Glutamatergic neuron (in vitro differentiated cells): ENCODE measurements around the gene SLAMF9. TPM values are rescaled to one million over a fixed set of nuclear protein-coding genes. Genes with fewer than 3 reads are reported as not detected.

Source experiments
- DNase-seq: peaks from one replicate; pipeline ENCODE4 v3.0.0; 2022
- H3K27ac Mint-ChIP-seq: one replicate; pipeline ENCODE4 v1.8.0; 2020; ENCODE audit warnings: mild to moderate bottlenecking, mixed read lengths, inconsistent platforms; ENCODE audit not compliant: unreplicated experiment
- H3K27me3 Mint-ChIP-seq: one replicate; pipeline ENCODE4 v1.8.0; 2020; ENCODE audit warnings: mild to moderate bottlenecking, moderate library complexity, mixed read lengths, inconsistent platforms; ENCODE audit not compliant: unreplicated experiment
- H3K36me3 Mint-ChIP-seq: one replicate; pipeline ENCODE4 v1.8.0; 2020; ENCODE audit warnings: mild to moderate bottlenecking, mixed read lengths, inconsistent platforms; ENCODE audit not compliant: unreplicated experiment
- H3K4me1 Mint-ChIP-seq: one replicate; pipeline ENCODE4 v1.8.0; 2020; ENCODE audit warnings: mild to moderate bottlenecking, low read depth, mixed read lengths, inconsistent platforms; ENCODE audit not compliant: unreplicated experiment
- H3K4me3 Mint-ChIP-seq: one replicate; pipeline ENCODE4 v1.8.0; 2020; ENCODE audit warnings: mild to moderate bottlenecking, mixed read lengths, inconsistent platforms; ENCODE audit not compliant: unreplicated experiment
- H3K9me3 Mint-ChIP-seq: one replicate; pipeline ENCODE4 v1.8.0; 2020; ENCODE audit warnings: mild to moderate bottlenecking, moderate library complexity, mixed read lengths, inconsistent platforms; ENCODE audit not compliant: unreplicated experiment
- CTCF ChIP-seq: fragments of 200-600 bp; sonication (generic); IDR thresholded peaks from one replicate; pipeline ENCODE4 v1.5.0; 2021; ENCODE audit not compliant: partially characterized antibody, unreplicated experiment
- long read RNA-seq: library from polyadenylated mRNA; unstranded; transcript quantifications from one replicate; pipeline ENCODE4 v2.0.0, GENCODE V29; 2020; ENCODE audit not compliant: unreplicated experiment
- total RNA-seq: library from RNA; stranded (reverse); fragmentation: NEBNext Ultra II Directional; extraction: Animal tissue kit (Norgen Biotek cat#: 25700); gene quantifications from one replicate; pipeline ENCODE4 v1.2.1, GENCODE V29; 2021; ENCODE audit not compliant: unreplicated experiment

SLAMF9 gene
- total RNA-seq: not detected
- long read RNA-seq: 0 reads

- H3K27me3 Mint-ChIP-seq: peaks cover 7% of the 10 kb centered on the region
- no peaks in the 10 kb centered on the region for H3K36me3 Mint-ChIP-seq
- H3K27ac Mint-ChIP-seq: no peak within 1 kb of the TSS
- no peaks in the 10 kb centered on the region for H3K4me1 Mint-ChIP-seq
- DNase-seq: no peak
- no peak for TF ChIP-seq CTCF
- no peak within 1 kb of the TSS for H3K4me3 Mint-ChIP-seq
- peaks cover 7% of the 10 kb centered on the region for H3K9me3 Mint-ChIP-seq
Measured at GRCh38 chr1:159953536-159954515, at the start of gene SLAMF9. Gene SLAMF9 (minus strand): TSS chr1:159954237. CDS start chr1:159954137, 100 bp downstream.

GRCh38 chr1:160001440-160001839 lies 47.4 kb upstream of the SLAMF9 start:
- TF ChIP-seq CTCF: no peak
- no peaks in the 10 kb centered on the region for H3K9me3 Mint-ChIP-seq
- no peaks in the 10 kb centered on the region for H3K36me3 Mint-ChIP-seq
- DNase-seq: no peak
- H3K27ac Mint-ChIP-seq: no peak overlapping the region
- no peaks in the 10 kb centered on the region for H3K27me3 Mint-ChIP-seq
- H3K4me1 Mint-ChIP-seq: no peaks in the 10 kb centered on the region
- no peak overlapping the region for H3K4me3 Mint-ChIP-seq

DNA sequence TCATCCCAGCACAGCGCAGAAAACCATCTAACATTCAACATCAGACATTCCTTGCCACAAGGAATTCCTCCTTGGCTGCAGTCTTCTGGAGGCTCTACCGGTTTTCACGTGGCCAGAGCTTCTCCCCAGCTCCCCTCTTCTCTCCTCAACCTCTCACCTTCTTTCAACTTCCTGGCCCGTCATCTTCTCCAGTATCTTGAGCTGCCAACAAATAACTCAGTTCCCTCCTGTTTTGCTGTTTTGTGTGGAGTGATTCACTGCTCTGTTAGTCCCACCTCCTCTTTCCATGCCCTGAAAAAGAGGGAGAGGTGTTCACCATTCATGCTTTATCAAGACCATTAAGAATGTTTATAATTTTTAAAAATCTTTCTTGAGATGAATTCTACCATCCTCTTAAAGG lies 45.2 kb upstream of the SLAMF9 start:
- H3K4me3 Mint-ChIP-seq: no peak overlapping the region
- H3K36me3 Mint-ChIP-seq: no peaks in the 10 kb centered on the region
- H3K9me3 Mint-ChIP-seq: no peaks in the 10 kb centered on the region
- H3K27ac Mint-ChIP-seq: no peak overlapping the region
- TF ChIP-seq CTCF: no peak
- no peaks in the 10 kb centered on the region for H3K4me1 Mint-ChIP-seq
- no peak for DNase-seq
- H3K27me3 Mint-ChIP-seq: no peaks in the 10 kb centered on the region

DNA sequence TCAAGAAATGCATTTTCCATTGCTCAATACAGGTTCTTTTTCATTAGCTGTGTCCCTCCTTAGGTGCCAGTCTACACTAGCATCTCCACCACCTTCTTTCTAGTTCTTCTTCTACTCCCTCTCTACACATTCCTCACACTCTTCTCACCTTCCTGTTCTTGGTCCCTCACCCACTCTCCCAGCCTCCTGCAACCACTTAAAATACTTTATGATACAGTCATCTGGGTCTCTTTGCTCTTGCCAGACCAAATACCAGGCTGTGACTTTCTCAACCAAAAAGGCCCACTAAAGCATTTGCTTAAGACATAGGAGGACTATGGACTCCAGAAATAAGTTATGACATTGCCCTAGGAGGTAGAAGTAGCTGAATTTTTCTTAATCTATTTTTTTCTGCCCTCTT lies 42.6 kb upstream of the SLAMF9 start:
- no peak for TF ChIP-seq CTCF
- no peaks in the 10 kb centered on the region for H3K4me1 Mint-ChIP-seq
- DNase-seq: no peak
- no peaks in the 10 kb centered on the region for H3K9me3 Mint-ChIP-seq
- H3K4me3 Mint-ChIP-seq: no peak overlapping the region
- no peaks in the 10 kb centered on the region for H3K27me3 Mint-ChIP-seq
- H3K27ac Mint-ChIP-seq: no peak overlapping the region
- no peaks in the 10 kb centered on the region for H3K36me3 Mint-ChIP-seq

- Mint-ChIP-seq H3K27me3 (no peaks in the 10 kb centered on the region), H3K9me3 (no peaks in the 10 kb centered on the region), H3K4me3 (no peak overlapping the region), H3K36me3 (no peaks in the 10 kb centered on the region), H3K27ac (no peak overlapping the region), H3K4me1 (no peaks in the 10 kb centered on the region)
- DNase-seq: no peak
- no peak for TF ChIP-seq CTCF
Measured at GRCh38 chr1:159994896-159995295, 40.9 kb upstream of the SLAMF9 start.
